RWPE2 (cell line): ENCODE data around the gene RUNX3.
A peak's percentile ranks its signal among the peaks of the same experiment; 100 is the strongest.

Source experiments
- ATAC-seq: fragments of 200-7000 bp; cut with Tn5 transposase; 3 replicates; pipeline ENCODE4 v1.9.1; 2021; ENCODE audit warnings: low read depth
- DNase-seq: peaks from one replicate; pipeline ENCODE4 v3.0.0-alpha.2; 2020; ENCODE audit warnings: low spot score
- H3K27ac ChIP-seq: fragments of 450-650 bp; 2 replicates; pipeline ENCODE4 v1.5.1; 2017; ENCODE audit warnings: mild to moderate bottlenecking; ENCODE audit not compliant: poor library complexity, severe bottlenecking
- H3K27me3 ChIP-seq: fragments of 250-450 bp; sonication (Bioruptor Pico); 2 replicates; pipeline ENCODE4 v1.5.1; 2021; ENCODE audit warnings: mild to moderate bottlenecking, moderate library complexity; ENCODE audit not compliant: insufficient read depth, poor library complexity, severe bottlenecking
- H3K36me3 ChIP-seq: fragments of 250-450 bp; sonication (Bioruptor Pico); 2 replicates; pipeline ENCODE4 v1.5.1; 2020; ENCODE audit warnings: low read depth, mild to moderate bottlenecking, moderate library complexity
- H3K4me1 ChIP-seq: fragments of 250-450 bp; sonication (Bioruptor Pico); 2 replicates; pipeline ENCODE4 v1.5.1; 2021; ENCODE audit warnings: mild to moderate bottlenecking, moderate library complexity; ENCODE audit not compliant: insufficient read depth, poor library complexity, severe bottlenecking
- H3K4me3 ChIP-seq: fragments of 250-450 bp; sonication (Bioruptor Pico); 2 replicates; pipeline ENCODE4 v1.5.1; 2021; ENCODE audit warnings: mild to moderate bottlenecking, moderate library complexity; ENCODE audit not compliant: severe bottlenecking
- H3K9me3 ChIP-seq: fragments of 250-450 bp; sonication (Bioruptor Pico); 2 replicates; pipeline ENCODE4 v1.5.1; 2021; ENCODE audit warnings: mild to moderate bottlenecking, moderate library complexity; ENCODE audit not compliant: severe bottlenecking
- TF ChIP-seq, protein P1 (sequence below): fragments of 450-650 bp; IDR thresholded peaks from one replicate; pipeline ENCODE4 v1.5.1; 2017; ENCODE audit warnings: mild to moderate bottlenecking, moderate library complexity; ENCODE audit not compliant: poor library complexity, severe bottlenecking

RUNX3 gene

DNA sequence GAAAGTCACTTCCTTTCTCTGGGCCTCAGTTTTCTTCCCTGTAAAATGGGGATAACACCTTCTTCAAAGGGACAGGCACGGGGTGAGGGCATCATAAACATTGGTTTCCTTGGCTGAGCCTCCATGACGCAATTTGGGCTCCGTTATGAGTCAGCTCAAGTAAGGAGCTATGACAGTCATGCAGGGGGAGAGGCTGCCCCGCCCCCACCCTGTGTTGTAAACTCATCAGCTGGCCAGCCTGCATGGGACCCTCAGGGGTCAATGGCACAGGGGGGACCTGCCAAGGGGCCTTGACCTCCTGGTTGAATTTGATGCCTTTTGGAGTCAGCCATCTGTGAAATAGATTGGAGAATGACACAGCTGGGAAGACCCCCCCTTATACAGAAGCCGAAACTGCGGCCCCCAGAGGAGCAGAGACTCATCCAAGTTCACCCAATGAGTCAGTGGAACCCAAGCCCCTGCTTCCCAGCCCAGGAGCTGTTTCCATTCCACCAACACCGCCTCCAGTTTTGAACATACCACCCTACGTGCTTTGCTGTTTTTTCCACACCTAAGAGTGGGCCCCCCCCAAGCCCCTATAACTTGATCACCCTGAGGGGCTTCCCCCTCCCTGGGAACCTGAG, 36.8 kb upstream of the RUNX3 start:
- Histone ChIP-seq H3K9me3 (no peaks in the 10 kb centered on the region), H3K4me3 (no peak overlapping the region), H3K27ac (no peak overlapping the region), H3K27me3 (no peaks in the 10 kb centered on the region), H3K36me3 (no peaks in the 10 kb centered on the region), H3K4me1 (peaks cover 4% of the 10 kb centered on the region)
- TF ChIP-seq, protein P1, sequence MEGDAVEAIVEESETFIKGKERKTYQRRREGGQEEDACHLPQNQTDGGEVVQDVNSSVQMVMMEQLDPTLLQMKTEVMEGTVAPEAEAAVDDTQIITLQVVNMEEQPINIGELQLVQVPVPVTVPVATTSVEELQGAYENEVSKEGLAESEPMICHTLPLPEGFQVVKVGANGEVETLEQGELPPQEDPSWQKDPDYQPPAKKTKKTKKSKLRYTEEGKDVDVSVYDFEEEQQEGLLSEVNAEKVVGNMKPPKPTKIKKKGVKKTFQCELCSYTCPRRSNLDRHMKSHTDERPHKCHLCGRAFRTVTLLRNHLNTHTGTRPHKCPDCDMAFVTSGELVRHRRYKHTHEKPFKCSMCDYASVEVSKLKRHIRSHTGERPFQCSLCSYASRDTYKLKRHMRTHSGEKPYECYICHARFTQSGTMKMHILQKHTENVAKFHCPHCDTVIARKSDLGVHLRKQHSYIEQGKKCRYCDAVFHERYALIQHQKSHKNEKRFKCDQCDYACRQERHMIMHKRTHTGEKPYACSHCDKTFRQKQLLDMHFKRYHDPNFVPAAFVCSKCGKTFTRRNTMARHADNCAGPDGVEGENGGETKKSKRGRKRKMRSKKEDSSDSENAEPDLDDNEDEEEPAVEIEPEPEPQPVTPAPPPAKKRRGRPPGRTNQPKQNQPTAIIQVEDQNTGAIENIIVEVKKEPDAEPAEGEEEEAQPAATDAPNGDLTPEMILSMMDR: no peak
- DNase-seq (peak; percentile 67), ATAC-seq (peak; percentile 47; the same call in 2 of the 3 replicates)

DNA sequence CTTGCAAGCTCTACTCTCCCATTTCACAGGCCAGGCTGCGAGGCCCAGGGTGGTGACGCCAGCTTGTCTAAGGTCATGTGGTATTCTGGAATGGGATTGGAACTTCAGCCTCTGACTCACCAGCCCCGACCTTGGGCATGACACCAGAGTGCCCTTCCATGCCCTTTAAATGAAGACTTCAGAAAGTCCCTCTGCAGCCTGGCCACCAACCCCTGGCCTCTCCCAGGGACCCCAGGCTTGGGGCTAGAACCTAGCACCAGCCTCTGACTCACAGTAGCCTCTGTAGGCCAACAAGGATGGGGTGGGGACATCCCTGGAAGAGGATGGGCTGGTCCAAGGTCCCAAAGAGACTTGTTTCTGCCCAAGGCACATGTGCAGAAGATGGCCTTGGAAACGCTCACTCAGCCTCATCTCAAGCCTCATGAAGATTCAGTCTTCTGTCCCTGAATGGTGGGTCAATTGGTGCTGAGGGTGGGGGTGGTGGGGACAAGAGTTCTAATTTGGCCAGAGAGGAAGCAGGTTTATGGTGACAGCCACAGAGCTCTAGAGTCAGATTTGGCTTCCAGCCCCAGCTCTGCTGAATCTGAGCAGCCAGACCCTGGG, 36.1 kb upstream of the RUNX3 start:
- Histone ChIP-seq H3K27me3 (no peaks in the 10 kb centered on the region), H3K27ac (no peak overlapping the region), H3K4me3 (no peak overlapping the region), H3K4me1 (peaks cover 4% of the 10 kb centered on the region), H3K36me3 (no peaks in the 10 kb centered on the region), H3K9me3 (no peaks in the 10 kb centered on the region)
- no peak for ATAC-seq
- peak; percentile 20 for DNase-seq
- TF ChIP-seq, protein P1: no peak

DNA sequence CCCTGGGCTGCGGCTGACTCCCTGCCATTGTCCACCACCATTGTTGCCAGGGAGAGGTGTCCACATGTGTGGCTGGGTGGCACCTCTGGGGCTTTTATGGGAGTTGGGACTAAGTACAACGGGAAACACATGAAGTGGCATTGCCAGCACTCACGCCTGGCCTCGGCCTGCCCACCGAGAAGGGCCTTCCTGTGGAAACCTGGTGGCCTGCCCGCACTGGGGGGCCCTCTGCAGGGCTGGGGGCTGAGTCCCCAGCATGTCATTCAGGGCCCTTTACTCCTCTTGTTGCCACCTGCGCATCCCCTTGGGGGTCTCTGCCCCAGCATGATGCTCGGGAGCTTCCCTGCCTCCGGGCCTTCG, 35.5 kb upstream of the RUNX3 start:
- H3K9me3 ChIP-seq: no peaks in the 10 kb centered on the region
- H3K27ac ChIP-seq: no peak overlapping the region
- no peaks in the 10 kb centered on the region for H3K27me3 ChIP-seq
- ATAC-seq (no peak), DNase-seq (no peak)
- no peak overlapping the region for H3K4me3 ChIP-seq
- TF ChIP-seq, protein P1: no peak
- H3K36me3 ChIP-seq: no peaks in the 10 kb centered on the region
- H3K4me1 ChIP-seq: peaks cover under 1% of the 10 kb centered on the region

DNA sequence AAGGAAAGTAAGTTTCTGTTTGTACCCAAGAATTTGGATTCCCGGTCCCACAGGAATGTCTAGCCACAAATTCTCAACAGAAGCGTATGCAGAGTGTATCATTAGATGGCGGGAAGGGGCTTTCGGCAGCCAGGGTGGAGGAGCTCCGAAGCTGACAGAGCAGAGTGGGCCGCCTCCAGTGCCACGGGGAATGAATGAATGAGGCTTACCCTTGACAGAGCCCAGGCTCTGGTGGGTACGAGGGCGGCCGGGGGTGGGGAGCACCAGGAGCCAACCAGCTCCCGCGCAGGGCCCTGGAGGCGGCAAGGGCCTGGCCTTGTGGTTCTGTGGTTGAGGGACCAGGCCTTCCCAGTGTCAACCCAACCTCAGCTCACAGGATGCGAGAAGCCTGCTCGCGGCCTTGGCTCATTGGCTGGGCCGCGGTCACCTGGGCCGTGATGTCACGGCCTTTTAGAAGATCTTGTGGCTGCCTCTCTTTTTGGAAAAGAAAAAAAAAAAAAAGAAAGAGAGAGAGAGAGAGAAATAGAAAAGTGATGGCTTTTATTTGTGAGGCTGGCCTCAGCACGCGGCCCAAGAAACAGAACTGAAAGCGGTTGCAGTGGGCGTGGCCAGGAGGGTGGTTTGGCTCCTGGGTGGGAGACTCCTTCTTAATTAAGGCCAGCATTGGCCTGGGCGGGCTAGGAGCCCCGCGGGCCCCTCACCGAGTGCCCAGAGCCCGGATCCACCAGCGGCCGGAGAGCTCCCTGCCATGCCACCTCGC, 34.9 kb upstream of the RUNX3 start:
- Histone ChIP-seq H3K27me3 (no peaks in the 10 kb centered on the region), H3K4me3 (no peak overlapping the region), H3K9me3 (no peaks in the 10 kb centered on the region), H3K4me1 (no peaks in the 10 kb centered on the region), H3K36me3 (no peaks in the 10 kb centered on the region), H3K27ac (no peak overlapping the region)
- ATAC-seq (no peak), DNase-seq (peak; percentile 49)
- TF ChIP-seq, protein P1: no peak
